GM19035 (cell line): ENCODE results near the gene AKR1B1.
A peak's percentile ranks its signal among the peaks of the same experiment; 100 is the strongest.

Experiments used
- ATAC-seq: cut with Tn5 transposase; IDR thresholded peaks from one replicate; pipeline ENCODE4 v1.9.1; 2021; ENCODE audit not compliant: unreplicated experiment

Gene AKR1B1

GRCh38 chr7:134446446-134446845, 12.5 kb downstream of the AKR1B1 start:
- no peak for ATAC-seq

DNA sequence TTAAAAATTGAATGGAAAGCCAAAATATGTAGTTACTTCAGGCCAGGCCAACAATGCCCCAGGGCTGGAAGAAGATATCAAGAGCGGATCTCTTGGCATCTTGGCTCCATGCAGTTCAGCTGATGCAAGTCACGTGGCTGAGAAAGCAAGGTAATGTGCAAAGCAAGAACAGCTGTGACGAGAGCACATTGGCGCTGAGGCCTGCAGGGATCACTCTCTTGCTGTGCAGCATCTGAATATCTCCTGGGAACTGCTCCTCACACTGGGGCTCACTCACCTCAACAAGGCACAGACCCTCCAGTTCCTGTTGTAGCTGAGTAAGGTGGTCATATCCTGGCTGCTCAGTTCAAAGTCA, 14.0 kb downstream of the AKR1B1 start:
- ATAC-seq, result no peak

DNA sequence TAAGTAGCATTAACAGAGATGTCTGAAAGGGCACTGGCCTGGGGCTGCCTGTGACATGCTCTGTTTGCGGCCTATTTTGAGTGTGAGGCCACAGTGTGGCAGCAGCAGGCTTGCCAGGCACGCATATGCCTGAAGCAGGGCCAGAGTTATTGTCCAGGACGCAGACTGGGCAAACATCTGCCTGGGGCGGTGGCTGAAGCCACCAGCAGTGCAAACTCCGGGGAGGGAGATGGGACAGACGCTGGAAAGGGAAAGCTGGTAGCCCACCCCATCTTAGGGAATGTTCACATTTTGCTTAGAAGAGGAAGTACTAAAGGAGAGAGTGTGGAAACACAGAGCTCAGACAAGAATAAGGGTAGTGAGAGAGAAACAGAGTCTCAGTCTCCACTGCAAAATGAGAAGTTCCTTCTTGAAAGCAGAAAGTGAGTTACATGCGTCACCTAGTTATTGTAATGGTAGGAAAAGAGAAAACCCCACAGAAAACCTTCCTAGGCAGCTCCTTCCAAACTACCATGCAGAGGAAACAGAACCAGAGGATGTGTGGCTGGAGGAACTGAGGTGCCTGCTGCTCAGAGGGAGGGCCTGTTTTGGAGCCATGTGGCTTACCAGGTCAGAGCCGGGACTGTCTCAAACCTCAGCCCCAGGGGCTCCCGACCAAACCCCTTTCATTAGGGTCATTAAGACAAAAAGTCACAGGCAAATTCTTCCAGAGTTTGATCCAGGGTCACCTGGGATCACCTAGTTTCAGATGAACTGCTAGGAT, 14.5 kb downstream of the AKR1B1 start:
- ATAC-seq, result no peak

DNA sequence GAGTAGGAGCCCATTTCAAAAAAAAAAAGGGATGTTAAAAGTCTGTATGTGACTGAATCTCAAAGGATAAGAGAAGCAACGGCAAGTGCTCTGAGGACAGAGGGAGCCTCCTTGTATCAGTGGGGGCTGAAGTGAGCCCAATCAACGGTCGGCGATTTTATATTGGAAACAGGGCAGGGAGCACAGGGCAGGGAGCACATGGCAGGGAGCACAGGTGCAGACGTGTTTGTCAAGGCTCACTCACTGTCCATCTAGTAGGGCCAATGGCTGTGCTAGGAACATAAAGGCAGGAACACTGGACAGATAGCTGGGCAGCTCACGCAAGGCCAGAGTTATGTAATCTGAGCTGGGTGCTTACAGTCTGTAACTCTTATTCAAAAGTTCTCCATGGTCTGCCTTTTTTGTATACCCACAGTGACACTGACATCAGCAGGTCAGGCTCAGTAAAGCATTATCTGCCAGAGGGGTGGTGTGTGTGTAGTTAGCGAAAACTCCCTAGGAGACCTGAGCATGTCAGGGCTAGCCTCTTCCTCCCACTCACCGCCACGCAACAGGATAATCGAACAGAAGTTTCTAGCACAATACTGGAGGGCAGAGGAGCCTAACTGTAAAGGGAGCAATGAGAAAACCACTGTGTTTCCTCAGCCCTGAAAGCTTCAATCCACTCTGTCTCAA, 15.4 kb downstream of the AKR1B1 start:
- ATAC-seq, result no peak

- ATAC-seq, result no peak
Observed at GRCh38 chr7:134442441-134443220, 16.3 kb downstream of the AKR1B1 start.

DNA sequence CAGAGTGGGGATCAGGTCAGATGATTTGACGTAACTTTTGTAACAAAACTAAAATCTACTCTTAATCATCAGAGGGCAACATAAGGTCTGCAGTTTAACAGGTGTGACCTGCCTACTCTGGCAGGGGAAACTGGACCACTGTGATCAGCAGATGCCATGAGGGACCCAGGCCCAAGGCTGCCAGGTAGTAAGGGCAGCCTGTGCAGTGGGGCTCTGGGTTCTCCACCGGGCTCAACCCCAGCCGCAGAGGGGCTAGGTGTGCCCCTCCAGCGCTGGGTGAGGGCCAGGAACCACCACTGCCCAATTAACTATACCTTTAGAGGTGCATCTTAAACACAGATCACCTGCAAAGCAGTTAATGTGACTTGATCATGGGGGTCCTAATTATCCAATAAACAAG, 17.6 kb downstream of the AKR1B1 start:
- ATAC-seq, result no peak

DNA sequence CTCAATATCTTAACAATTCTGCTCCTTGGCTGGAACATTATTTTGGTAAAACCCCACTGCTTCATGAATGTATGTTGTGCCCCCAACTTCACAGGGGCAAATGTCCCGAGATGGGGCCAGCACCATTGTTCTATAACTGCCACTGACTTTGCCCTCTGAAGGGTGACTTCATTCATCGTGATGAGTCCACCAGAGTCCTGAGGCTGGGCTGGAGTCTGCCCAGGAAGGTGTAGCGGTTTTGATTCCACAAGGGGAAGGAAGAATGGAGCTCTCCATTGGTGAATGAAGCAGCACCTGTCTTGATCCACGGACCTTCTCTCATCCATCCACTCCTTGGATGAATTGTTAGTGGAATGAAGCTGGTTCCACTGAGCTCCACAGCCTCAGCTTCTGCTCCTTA, 18.4 kb downstream of the AKR1B1 start:
- ATAC-seq, result no peak

DNA sequence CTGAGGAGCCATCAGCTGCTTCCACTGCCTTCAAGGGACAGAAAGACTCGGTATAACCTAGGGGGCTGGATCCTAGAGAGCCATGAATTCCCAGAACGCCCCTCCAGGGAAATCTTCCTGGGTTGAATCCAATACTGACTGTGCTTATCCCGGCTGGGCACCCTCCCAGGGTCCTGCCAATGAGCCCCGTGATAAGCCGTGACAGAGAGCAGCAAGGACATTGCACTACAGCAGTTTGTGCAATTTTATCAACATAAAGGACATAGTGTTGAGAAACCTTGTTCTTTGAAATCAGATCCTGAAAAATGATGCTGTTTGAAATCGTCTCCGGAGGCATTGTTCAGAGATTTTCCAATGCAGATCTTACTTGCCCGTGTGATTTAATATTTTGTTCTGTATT, 18.8 kb downstream of the AKR1B1 start:
- ATAC-seq, result no peak

DNA sequence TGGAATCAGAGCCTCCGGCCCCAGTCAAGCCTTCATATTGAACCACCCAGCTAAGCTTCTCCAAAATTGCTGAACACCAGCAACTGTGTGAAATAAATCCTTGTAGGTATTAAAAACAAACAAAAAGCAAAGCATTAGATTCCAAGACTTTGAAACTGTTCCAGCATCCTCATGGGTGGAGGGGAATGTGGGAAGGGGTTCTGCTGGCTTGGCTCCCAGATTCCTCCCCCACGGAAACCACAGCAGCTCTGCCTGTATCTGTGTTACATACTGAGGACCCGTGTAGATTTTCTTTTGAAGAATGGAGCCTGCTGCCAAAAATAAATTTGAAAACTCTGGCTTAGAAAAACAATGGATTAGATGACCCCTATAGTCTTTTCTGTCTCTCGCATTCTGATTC, 20.0 kb downstream of the AKR1B1 start:
- ATAC-seq, result no peak

GRCh38 chr7:134435161-134435920, 23.6 kb downstream of the AKR1B1 start:
- ATAC-seq, result no peak

- ATAC-seq, result no peak
Observed at GRCh38 chr7:134434701-134435100, 24.2 kb downstream of the AKR1B1 start.

- ATAC-seq, result no peak
Observed at GRCh38 chr7:134433430-134433829, 25.5 kb downstream of the AKR1B1 start.

GRCh38 chr7:134432296-134433152, 26.4 kb downstream of the AKR1B1 start:
- ATAC-seq, result peak; percentile 96

DNA sequence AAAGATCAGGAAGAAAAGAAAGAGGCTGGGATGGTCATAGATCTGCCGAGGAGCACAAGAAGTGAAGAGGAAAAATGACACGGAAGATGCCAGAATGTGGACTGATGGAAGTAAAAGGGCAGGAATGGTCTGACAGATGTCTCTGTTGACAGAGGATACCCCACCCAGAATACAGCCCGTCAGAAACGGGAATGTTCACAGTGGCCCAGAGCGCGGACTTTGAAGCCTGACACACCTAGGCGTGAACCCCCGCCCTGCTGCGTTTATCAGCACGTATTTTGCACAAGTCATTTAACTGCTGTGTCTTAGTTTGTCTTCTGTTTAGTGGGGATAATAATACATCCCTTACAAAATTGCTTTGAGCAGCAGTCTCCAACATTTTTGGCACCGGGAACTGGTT, 27.1 kb downstream of the AKR1B1 start:
- no peak for ATAC-seq

- ATAC-seq, result no peak
Observed at GRCh38 chr7:134429481-134429880, 29.4 kb downstream of the AKR1B1 start.

DNA sequence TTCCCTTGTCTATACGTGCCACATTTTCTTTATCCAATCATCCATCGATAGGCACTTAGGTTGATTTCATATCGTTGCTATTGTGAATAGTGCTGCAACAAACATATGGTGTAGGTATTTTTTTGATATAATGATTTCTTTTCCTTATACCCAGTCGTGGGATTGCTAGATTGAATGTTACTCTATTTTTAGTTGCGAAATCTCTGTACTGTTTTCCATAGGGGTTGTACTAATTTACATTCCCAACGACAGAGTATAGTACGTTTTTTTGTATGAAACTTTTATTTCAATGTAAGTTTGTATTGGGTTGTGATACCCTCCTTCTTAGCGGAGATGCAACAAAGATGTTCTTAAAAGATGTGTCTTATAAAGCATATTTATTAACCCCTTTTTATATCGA, 30.0 kb downstream of the AKR1B1 start:
- no peak for ATAC-seq

- no peak for ATAC-seq
Observed at GRCh38 chr7:134427896-134428295, 31.0 kb downstream of the AKR1B1 start.

GRCh38 chr7:134425777-134426176, 33.1 kb downstream of the AKR1B1 start:
- ATAC-seq, result no peak

DNA sequence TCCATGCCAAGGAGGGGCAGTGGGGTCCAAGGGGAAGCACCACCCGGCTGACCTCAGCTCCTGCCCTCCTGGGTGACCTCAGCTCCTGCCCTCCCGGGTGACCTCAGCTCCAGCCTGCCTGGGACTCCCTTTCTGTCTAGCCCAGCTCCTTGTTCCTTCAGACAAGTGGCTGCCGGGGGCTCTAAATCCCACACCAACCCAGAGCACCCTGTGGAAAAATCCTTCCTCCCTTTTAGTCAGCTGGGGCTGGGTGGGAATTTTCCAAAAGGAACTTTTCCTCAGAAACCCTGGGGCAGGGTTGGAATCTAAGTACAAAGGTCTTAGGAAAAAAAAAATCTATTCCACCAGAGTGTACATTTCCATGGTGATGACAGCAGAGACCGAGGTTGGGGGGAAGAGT, 36.3 kb downstream of the AKR1B1 start:
- no peak for ATAC-seq

DNA sequence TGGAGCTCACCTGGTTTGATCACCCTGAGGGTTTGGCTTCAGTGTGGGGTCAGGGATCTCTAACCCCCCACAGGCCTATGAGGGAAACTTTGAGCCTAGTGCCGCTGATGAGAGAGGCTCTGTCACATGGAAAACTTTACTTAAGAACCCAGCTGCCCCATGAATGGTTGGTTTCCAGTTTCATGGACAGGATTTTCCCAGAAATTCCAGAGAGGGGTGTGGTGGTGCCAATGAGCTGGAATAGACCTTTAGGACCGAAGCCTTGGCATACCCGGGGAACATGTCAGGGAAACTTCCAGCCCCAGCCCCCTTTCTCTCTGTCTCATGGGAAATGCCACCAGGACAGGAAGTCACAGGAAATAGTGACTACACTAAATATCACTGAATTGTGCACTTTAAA, 36.9 kb downstream of the AKR1B1 start:
- ATAC-seq, result no peak
